Panc1 (cell line): ENCODE measurements around the gene ZNF688. TPM values are rescaled to one million over a fixed set of nuclear protein-coding genes. Genes with fewer than 3 reads are reported as not detected.
"Not testable (repeated sequence)": the region's sequence is repeated elsewhere in the genome, so short reads cannot be mapped to it uniquely, and the experiment has no call there.

ENCODE experiments used
- ATAC-seq: fragments of 200-7000 bp; cut with Tn5 transposase; 2 replicates; pipeline ENCODE4 v1.9.1; 2020; ENCODE audit warnings: mild to moderate bottlenecking, moderate library complexity
- BruUV-seq: library from RNA; stranded (reverse); fragments of 400-500 nt; replicated peaks from 2 replicates; lab custom pipeline; 2021; lab: Mats Ljungman, UMichigan
- CTCF ChIA-PET: fragments of 300-600 bp; sonication (Branson Sonifier 250); formaldehyde crosslinking; loops from one replicate; lab custom pipeline; 2022; ENCODE audit warnings: antibody characterized with exemption; lab: Charles Lee
- POLR2A ChIA-PET: fragments of 300-600 bp; sonication (Branson Sonifier 250); formaldehyde crosslinking; loops from one replicate; lab custom pipeline; 2022; ENCODE audit warnings: antibody characterized with exemption; lab: Charles Lee
- DNase-seq: peaks from one replicate; pipeline ENCODE4 v3.0.0-alpha.2; 2010; ENCODE audit warnings: low read depth, low spot score
- H3K27ac ChIP-seq: 2 replicates; pipeline ENCODE4 v1.5.1; 2011; ENCODE audit warnings: mild to moderate bottlenecking, low read length, inconsistent platforms
- H3K27me3 ChIP-seq: fragments of 200-500 bp; sonication (Bioruptor generic); 2 replicates; pipeline ENCODE4 v1.6.0; 2014; ENCODE audit warnings: low read length, inconsistent platforms; ENCODE audit not compliant: control insufficient read depth, insufficient read depth
- H3K36me3 ChIP-seq: fragments of 200-500 bp; sonication (Bioruptor generic); 2 replicates; pipeline ENCODE4 v1.5.1; 2014; ENCODE audit warnings: inconsistent platforms, mild to moderate bottlenecking, low read length, moderate library complexity; ENCODE audit not compliant: control insufficient read depth, insufficient read depth
- H3K4me1 ChIP-seq: 2 replicates; pipeline ENCODE4 v1.5.1; 2011; ENCODE audit warnings: inconsistent platforms, mild to moderate bottlenecking, low read length, moderate library complexity; ENCODE audit not compliant: control insufficient read depth, insufficient read depth
- H3K4me3 ChIP-seq, 2 experiments: 2 replicates each; pipeline ENCODE4 v1.5.1; 2011 to 2012; ENCODE audit warnings: low read depth in 2 of 2, low read length in 2 of 2, mild to moderate bottlenecking in 2 of 2, inconsistent platforms in 1 of 2, moderate library complexity in 1 of 2
- H3K9me3 ChIP-seq: fragments of 200-500 bp; sonication (Bioruptor generic); 2 replicates; pipeline ENCODE4 v1.5.1; 2014; ENCODE audit warnings: low read depth, mild to moderate bottlenecking, inconsistent platforms, low read length, moderate library complexity; ENCODE audit not compliant: control insufficient read depth, insufficient read depth
- POLR2AphosphoS5 ChIP-seq: IDR thresholded peaks from 2 replicates; pipeline ENCODE4 v1.6.1; 2012; ENCODE audit warnings: mild to moderate bottlenecking, low read depth, low read length, moderate library complexity
- REST ChIP-seq, 2 experiments: IDR thresholded peaks; 2 replicates each; pipeline ENCODE4 v1.6.1; 2011 to 2012; ENCODE audit warnings: low read depth in 2 of 2, control low read depth in 1 of 2, low read length in 1 of 2, mild to moderate bottlenecking in 1 of 2, moderate library complexity in 1 of 2; ENCODE audit not compliant: insufficient read depth in 1 of 2
- SIN3A ChIP-seq: IDR thresholded peaks from 2 replicates; pipeline ENCODE4 v1.6.1; 2012; ENCODE audit warnings: low read depth, mild to moderate bottlenecking, low read length, moderate library complexity, borderline replicate concordance; ENCODE audit not compliant: insufficient read depth
- TCF7L2 ChIP-seq: IDR thresholded peaks from 2 replicates; pipeline ENCODE4 v1.6.1; 2011; ENCODE audit warnings: mild to moderate bottlenecking, low read depth, low read length, inconsistent platforms
- in situ Hi-C: cut with HindIII; loops from 2 replicates; pipeline ENCODE4 v1.10.0; 2016; ENCODE audit warnings: low sequenced_read_pairs, low pct_unique_long_range_greater_than_20kb
- intact Hi-C: fragments of 100-400 bp; cut with micrococcal nuclease; formaldehyde crosslinking; loops from one replicate; pipeline ENCODE4 v1.10.0; 2022; ENCODE audit not compliant: unreplicated experiment
- total RNA-seq: library from RNA; stranded (reverse); gene quantifications from one replicate; pipeline ENCODE4 v1.2.1, GENCODE V29; 2021; ENCODE audit not compliant: unreplicated experiment
- TF ChIP-seq, protein P1 (sequence below): fragments of 450-650 bp; IDR thresholded peaks from 2 replicates; pipeline ENCODE4 v1.5.1; 2017; ENCODE audit warnings: mild to moderate bottlenecking

ZNF688 gene
- total RNA-seq, 1 experiment from 2014 or later = 7.7 TPM

DNA sequence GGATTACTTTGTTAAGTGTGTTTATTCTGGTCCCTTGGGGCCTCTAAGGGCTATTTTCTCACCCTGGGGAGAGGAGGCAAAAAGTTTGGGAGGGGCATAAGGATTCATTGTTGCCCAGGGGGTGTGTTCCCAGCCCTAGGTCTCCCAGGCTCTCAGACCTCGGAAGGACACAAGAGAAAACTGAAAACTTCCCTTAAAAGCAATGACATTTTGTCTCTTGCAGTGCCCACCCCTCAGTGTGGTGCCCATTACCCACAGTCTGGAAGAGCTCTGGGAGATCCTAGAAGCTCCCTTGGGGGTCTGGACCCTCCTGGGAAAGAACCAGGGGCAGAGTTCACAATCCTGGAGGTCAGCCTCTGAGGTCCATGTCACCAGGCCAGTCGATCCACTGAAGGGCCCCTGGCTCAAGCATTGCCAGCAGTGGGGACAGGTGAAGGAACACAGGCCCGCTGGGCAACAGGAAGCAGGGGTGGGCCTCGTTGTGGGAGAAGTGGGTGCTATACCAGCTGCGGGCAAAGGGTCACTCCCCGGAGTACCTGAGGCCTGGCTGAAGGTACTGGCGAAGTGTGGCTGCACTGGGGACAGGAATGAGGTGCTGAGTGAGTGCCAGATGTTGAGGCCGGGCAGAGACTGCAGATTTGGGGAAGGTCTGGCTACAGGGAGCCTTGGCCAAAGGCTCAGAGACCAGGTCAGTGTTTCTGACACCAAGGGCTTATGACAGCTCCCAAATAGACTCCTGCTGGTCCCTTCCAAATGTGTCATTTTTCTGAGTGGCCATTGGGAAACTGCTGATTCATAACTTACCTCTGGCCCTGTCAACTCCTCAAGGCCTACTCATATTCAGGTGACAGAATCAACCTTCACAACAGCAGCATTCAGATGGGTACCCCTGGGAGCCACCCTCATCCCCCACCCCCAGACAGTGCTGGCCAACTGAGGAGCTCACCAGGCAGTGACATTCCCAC, 32.2 kb downstream of the ZNF688 start:
- ATAC-seq (no peak), DNase-seq (no peak)
- no peaks in the 10 kb centered on the region for H3K9me3 ChIP-seq
- no peaks in the 10 kb centered on the region for H3K27me3 ChIP-seq
- intact Hi-C loops (no loop called here), in situ Hi-C loops (no loop called here)
- ChIA-PET CTCF (no interaction called here), POLR2A (no interaction called here)
- no peak overlapping the region for H3K4me3 ChIP-seq
- TF ChIP-seq REST (IDR thresholded peaks at IDR 0.05; ENCODE audit: insufficient read depth in 1 of 2, low read depth in 2 of 2, low read length in 1 of 2) (no peak), POLR2AphosphoS5 (no peak), SIN3A (no peak), TCF7L2 (no peak)
- TF ChIP-seq, protein P1, sequence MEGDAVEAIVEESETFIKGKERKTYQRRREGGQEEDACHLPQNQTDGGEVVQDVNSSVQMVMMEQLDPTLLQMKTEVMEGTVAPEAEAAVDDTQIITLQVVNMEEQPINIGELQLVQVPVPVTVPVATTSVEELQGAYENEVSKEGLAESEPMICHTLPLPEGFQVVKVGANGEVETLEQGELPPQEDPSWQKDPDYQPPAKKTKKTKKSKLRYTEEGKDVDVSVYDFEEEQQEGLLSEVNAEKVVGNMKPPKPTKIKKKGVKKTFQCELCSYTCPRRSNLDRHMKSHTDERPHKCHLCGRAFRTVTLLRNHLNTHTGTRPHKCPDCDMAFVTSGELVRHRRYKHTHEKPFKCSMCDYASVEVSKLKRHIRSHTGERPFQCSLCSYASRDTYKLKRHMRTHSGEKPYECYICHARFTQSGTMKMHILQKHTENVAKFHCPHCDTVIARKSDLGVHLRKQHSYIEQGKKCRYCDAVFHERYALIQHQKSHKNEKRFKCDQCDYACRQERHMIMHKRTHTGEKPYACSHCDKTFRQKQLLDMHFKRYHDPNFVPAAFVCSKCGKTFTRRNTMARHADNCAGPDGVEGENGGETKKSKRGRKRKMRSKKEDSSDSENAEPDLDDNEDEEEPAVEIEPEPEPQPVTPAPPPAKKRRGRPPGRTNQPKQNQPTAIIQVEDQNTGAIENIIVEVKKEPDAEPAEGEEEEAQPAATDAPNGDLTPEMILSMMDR = no peak
- BruUV-seq = no TSS peak
- H3K27ac ChIP-seq = no peak overlapping the region
- no peaks in the 10 kb centered on the region for H3K36me3 ChIP-seq
- H3K4me1 ChIP-seq = peaks cover 17% of the 10 kb centered on the region

DNA sequence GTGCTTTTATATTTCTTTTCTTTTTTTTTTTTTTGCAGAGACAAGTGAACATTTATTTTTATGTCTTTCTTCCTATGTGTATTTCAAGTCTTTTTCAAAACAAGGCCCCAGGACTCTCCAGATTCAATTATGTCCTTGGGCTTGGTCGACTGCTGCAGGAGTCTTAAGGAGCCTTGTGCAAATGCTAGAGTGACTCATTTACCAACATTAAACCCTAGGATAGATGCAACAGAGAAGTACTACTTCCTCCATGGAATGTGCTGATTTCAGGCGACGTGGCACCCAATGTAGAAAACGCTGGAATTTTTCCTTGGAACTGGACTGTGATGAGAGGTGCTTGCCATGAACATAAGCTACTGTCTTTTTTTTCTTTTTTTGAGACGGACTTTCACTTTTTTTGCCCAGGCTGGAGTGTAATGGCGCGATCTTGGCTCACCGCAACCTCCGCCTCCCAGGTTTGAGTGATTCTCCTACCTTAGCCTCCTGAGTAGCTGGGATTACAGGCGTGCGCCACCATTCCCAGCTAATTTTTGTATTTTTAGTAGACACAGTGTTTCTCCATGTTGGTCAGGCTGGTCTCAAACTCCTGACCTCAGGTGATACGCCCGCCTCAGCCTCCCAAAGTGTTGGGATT, 35.0 kb downstream of the ZNF688 start:
- BruUV-seq, in situ Hi-C loops, H3K36me3 ChIP-seq, intact Hi-C loops, DNase-seq, H3K27me3 ChIP-seq, ATAC-seq, H3K9me3 ChIP-seq, H3K4me3 ChIP-seq: not testable (repeated sequence)
- peak overlapping the region; percentile 99; the same call in 1 of the 2 replicates for H3K27ac ChIP-seq
- H3K4me1 ChIP-seq = peaks cover 19% of the 10 kb centered on the region
- CTCF ChIA-PET = interaction anchor here (0.7 to 1.6 kb wide), 3 partner anchors 25 to 114 kb away, joined by 3 to 5 read pairs (median 3); partner anchors contain the start of genes DCTPP1 and PRR14
- POLR2A ChIA-PET = interaction anchor here (0.6 kb wide), 1 partner anchor 159 kb away, joined by 8 read pairs; no protein-coding TSS in a partner anchor
